Activated T-cell treated with anti-CD3 and anti-CD28 coated beads, Interleukin-2, amount 50 U/mL, for 4 hours (primary cell): Measurements from ENCODE around the gene IRF6. TPM values are rescaled to one million over a fixed set of nuclear protein-coding genes. Genes with fewer than 3 reads are reported as not detected.

Experiments
- ATAC-seq, 2 donors: fragments of 200-7000 bp; cut with Tn5 transposase; one replicate each; pipeline ENCODE4 v1.10.0; 2021
- DNase-seq: peaks from one replicate; pipeline ENCODE4 v3.0.0-alpha.2; 2020
- H3K27me3 Mint-ChIP-seq: one replicate; pipeline ENCODE4 v1.8.0; 2021; ENCODE audit warnings: low read depth, mixed read lengths
- H3K36me3 Mint-ChIP-seq: one replicate; pipeline ENCODE4 v1.8.0; 2022; ENCODE audit warnings: mixed read lengths; ENCODE audit not compliant: insufficient read depth
- H3K4me1 Mint-ChIP-seq: one replicate; pipeline ENCODE4 v1.8.0; 2021; ENCODE audit warnings: low read depth, mixed read lengths
- H3K4me3 Mint-ChIP-seq: one replicate; pipeline ENCODE4 v1.8.0; 2021; ENCODE audit warnings: mild to moderate bottlenecking, moderate library complexity, mixed read lengths
- H3K9me3 Mint-ChIP-seq: one replicate; pipeline ENCODE4 v1.8.0; 2021; ENCODE audit warnings: mixed read lengths
- total RNA-seq, 3 donors: library from RNA; stranded (reverse); gene quantifications; one replicate each; pipeline ENCODE4 v1.2.1, GENCODE V29; 2021

IRF6 gene
- total RNA-seq, 3 donors from 2014 or later, result 0.11 to 0.15 (median 0.13) TPM

DNA sequence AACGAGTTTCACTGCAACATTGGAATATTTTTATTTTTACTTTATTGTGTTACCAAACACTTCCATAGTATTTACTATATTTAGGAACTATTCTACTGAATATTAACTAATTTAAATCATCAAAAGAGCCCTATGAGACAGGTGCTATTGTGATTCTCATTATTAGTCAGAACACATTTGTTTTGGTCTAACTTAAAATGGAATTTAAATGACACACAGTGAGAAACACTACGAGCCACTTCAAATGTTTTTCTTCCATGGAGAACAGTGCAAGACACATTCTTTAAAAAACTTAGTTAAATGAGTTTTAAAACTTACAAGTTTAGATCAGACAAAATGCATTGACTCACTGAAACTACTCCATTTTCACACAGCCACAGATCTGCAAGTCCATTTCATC is 56.7 kb downstream of the IRF6 start:
- no peak for DNase-seq

DNA sequence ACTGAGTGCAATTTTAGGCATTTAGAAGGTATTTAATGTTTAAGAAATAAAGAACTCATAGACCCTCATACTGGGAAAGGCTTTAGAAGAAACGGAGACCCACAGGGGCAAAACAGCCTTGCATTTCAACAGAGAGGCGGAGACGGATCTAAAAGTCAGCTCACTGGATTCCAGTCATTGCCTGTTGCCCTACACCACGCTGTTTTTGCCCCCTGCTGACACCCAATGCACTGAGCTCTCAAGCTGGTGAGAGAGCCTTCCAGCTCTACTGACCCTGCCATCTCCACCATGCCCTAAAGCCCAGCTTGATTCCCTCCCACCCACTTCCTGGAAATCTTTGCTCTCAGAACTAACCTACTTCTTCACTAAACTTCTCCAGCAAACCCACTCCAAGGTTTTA is 57.3 kb downstream of the IRF6 start:
- Mint-ChIP-seq H3K36me3 (no peaks in the 10 kb centered on the region), H3K4me1 (peaks cover 63% of the 10 kb centered on the region), H3K4me3 (no peak overlapping the region), H3K27me3 (no peaks in the 10 kb centered on the region), H3K9me3 (no peaks in the 10 kb centered on the region)
- DNase-seq (no peak), ATAC-seq (no peak)

More for the DNA sequence above, 56.7 kb downstream of the IRF6 start:
- Mint-ChIP-seq H3K9me3 (no peaks in the 10 kb centered on the region), H3K27me3 (no peaks in the 10 kb centered on the region), H3K4me3 (peak overlapping the region; percentile 2), H3K4me1 (peaks cover 68% of the 10 kb centered on the region), H3K36me3 (no peaks in the 10 kb centered on the region)
- ATAC-seq, result peak; percentile 6 to 8

DNA sequence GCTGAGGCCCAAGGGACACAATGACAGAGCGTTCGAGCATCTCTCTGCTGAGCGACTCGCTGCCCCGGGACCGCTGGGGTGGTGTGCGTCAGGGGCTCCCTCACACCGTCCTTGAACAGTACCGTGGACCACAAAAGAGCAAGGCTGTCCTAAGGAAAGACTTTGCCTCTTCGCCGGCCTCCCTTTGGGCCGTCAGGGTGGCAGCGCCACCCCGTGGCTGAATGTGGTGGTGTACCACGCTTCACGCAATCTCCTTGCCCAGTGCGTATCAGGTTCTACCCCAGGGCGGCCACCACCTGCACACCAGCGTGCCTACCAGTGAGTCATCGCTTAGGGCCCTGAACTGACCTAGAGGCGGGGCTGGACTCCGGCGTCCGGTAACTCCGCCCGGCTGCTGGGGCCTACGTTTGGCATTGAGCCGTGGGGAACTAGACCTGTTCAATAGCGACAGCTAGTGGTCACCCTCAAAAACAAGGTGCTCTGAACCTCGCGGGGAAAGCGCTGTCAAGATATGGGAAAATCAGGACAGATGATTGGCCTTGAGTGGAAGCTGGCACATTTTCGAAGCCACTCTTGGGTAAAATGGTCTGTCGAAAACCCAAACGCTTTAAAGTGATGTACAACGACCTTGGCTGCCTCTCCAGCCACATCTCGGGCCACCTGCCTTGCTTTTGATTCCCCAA is 58.2 kb downstream of the IRF6 start:
- Mint-ChIP-seq H3K4me3 (peak overlapping the region; percentile 83), H3K4me1 (peaks cover 60% of the 10 kb centered on the region), H3K36me3 (no peaks in the 10 kb centered on the region), H3K9me3 (no peaks in the 10 kb centered on the region), H3K27me3 (no peaks in the 10 kb centered on the region)
- peak; percentile 59 to 70 for ATAC-seq
- peak; percentile 79 for DNase-seq

DNA sequence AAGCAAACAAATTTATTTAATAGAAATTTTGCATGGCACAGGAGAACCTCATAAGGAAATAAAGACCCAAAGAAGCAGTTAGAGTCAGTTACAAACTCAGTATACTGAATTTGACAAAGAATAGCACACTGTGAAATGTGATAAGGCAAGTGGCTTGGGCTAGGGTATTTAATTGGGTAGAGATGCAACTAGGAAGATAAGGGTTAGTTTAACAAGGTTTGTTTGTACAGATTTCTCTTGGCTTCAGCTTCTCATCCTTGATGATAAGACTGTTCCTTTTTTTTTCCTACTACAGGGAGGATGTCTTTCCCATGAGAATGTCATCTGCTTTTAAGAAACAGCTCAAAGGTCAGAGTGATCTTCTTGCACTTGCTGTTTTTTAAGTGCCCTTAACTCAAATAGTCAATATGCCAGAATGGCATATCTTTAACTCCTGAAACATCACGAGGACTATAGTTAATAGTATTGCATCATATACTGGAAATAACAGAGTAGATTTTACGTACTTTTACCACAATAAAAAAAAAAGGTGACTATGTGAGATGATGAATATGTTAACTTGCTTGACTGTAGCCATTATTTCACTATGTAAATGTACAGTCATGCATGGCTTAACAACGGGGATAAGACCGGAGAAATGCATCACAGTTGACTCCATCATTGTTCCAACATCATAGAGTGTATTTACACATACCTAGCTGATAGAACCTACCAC is 59.3 kb downstream of the IRF6 start:
- ATAC-seq, result no peak
- Mint-ChIP-seq H3K4me1 (peaks cover 56% of the 10 kb centered on the region), H3K27me3 (no peaks in the 10 kb centered on the region), H3K9me3 (no peaks in the 10 kb centered on the region), H3K4me3 (no peak overlapping the region), H3K36me3 (no peaks in the 10 kb centered on the region)
- no peak for DNase-seq

DNA sequence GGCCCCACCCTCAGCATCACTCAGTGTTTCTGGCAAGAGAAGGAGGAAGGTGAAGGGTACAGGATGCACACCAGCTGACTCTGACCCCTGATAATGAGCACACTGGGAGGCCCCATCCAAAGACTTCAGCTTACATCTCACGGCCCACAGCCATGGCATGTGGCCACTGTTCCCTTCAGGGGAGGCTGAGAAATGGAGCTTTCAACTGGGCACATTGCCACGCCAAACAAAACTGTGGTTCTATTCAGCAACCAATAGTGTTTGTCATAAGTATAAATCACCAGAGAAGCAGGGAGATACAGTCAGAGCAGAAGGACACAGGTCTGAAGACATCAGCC is 62.8 kb downstream of the IRF6 start:
- Mint-ChIP-seq H3K27me3 (no peaks in the 10 kb centered on the region), H3K9me3 (no peaks in the 10 kb centered on the region), H3K36me3 (no peaks in the 10 kb centered on the region), H3K4me3 (no peak overlapping the region), H3K4me1 (peaks cover 29% of the 10 kb centered on the region)
- no peak for ATAC-seq
- DNase-seq, result no peak

DNA sequence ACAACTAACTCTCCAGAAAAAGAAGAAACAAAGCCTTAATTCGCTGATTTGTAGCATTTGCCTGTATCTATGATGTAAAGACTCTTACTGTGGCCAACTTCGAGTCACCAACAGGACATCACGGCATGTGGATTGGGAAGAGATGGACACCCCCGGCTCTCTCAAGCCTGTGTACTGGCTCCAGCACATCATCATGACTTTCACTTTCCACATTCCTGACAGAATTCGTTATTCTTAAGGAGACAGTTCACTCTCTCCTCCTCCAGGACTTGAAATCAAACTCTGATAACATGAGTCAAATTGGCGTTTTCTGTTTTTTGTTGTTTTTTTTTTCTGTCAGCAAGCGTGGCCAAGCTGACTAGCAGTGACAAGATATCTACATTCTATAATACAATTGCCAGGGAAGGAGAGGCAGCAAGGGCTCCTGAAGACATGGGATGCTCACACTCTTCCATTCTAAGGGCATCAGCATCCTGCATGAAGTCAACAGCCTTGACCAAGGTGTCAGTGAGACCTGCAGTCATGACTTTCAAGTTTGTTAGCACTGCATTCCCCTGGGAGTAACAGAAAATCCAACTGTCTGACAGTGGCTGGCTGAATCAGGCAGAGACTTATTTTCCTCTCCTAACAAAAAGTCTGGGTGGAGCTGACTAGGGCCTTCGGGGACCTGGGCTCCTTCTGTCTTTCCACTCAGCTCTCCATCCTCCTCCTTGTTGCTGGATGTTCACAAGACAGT is 63.4 kb downstream of the IRF6 start:
- Mint-ChIP-seq H3K4me1 (peaks cover 24% of the 10 kb centered on the region), H3K4me3 (no peak overlapping the region)
- ATAC-seq, result no peak

DNA sequence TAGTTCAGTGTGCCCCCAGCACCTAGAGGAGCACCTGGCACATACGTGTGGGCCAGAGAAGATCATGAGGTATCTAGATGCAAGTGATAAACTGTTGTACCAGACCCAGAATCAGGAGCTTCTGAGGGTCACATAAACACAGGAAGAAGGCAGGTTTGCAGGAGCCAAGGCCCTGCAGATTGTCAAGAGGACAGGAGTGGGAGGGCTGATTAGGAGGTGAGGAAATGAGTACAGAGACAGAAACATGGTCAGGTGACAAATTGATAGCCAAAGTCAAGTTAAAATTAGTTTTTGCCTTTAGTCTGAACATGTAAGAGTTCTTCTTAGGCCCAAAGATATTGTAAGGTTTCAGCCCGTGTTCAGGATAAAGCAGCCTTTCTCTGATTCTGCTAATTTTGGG is 64.1 kb downstream of the IRF6 start:
- DNase-seq (no peak), ATAC-seq (no peak)
- no peaks in the 10 kb centered on the region for H3K9me3 Mint-ChIP-seq
- no peaks in the 10 kb centered on the region for H3K27me3 Mint-ChIP-seq
- H3K36me3 Mint-ChIP-seq, result no peaks in the 10 kb centered on the region
- peaks cover 21% of the 10 kb centered on the region for H3K4me1 Mint-ChIP-seq
- no peak overlapping the region for H3K4me3 Mint-ChIP-seq

More for the DNA sequence above, 63.4 kb downstream of the IRF6 start:
- DNase-seq, result no peak
- Mint-ChIP-seq H3K9me3 (no peaks in the 10 kb centered on the region), H3K27me3 (no peaks in the 10 kb centered on the region), H3K36me3 (no peaks in the 10 kb centered on the region)

DNA sequence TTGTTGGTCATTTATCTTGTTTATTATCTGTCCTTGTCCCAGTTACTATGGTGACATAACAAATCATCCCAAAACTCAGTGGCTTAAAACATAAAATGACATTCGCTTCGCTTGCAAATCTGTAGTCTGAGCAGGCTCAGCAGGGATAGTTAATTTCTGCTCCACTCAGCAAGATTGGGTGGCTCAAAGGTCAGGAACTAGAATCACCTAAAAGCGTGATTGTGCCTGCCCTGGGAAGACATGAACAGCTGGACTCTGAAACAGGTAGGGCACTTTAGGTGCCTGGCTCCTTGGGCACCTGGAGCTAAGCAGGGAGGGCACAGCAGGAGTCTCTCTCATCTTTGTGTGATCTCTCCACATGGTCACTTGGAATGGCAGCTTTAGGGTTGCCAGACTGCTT is 64.7 kb downstream of the IRF6 start:
- peaks cover 22% of the 10 kb centered on the region for H3K4me1 Mint-ChIP-seq
- ATAC-seq, result no peak
- H3K9me3 Mint-ChIP-seq, result no peaks in the 10 kb centered on the region
- no peak overlapping the region for H3K4me3 Mint-ChIP-seq
- no peaks in the 10 kb centered on the region for H3K36me3 Mint-ChIP-seq
- no peaks in the 10 kb centered on the region for H3K27me3 Mint-ChIP-seq
- DNase-seq, result no peak

DNA sequence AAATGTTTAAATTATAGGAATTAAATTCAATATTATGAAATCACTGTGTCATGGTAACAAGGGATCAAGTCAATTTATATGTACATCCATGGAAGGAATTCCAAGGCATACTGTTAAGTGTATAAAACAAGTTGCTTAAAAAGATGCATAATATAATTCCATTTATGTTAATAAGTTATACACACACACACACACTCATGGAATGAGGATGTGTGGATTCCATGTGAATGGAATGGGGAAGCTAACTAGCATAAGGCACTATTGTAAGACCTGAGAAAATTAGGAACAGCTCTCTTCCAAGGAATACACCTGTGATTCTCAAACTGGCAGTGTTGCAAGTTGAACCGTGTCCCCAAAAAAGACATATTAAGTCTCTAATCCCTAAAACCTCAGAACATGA is 67.7 kb downstream of the IRF6 start:
- H3K36me3 Mint-ChIP-seq, result no peaks in the 10 kb centered on the region
- DNase-seq (no peak), ATAC-seq (no peak)
- H3K9me3 Mint-ChIP-seq, result no peaks in the 10 kb centered on the region
- peaks cover 36% of the 10 kb centered on the region for H3K4me1 Mint-ChIP-seq
- no peaks in the 10 kb centered on the region for H3K27me3 Mint-ChIP-seq
- no peak overlapping the region for H3K4me3 Mint-ChIP-seq

DNA sequence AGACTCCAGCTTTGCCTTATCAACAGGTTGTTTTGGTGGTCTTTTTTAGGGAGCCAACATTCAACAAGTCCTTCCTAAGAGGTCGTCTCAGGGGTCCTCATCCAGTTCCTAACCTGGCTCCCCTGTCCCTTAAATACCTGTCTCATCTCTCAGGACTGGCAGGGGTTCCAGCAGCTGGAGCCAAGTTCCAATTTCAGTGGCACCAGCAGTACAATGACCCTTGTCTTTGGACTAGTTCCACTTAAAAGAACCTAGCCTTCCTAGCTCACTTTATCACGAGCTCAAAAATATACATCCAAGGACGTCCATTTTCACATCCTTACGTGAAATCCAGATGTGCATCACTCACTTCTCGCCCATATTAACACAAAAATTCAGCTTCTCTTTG is 68.8 kb downstream of the IRF6 start:
- ATAC-seq (no peak), DNase-seq (no peak)
- peaks cover 3% of the 10 kb centered on the region for H3K36me3 Mint-ChIP-seq
- H3K4me1 Mint-ChIP-seq, result peaks cover 32% of the 10 kb centered on the region
- H3K9me3 Mint-ChIP-seq, result no peaks in the 10 kb centered on the region
- H3K27me3 Mint-ChIP-seq, result no peaks in the 10 kb centered on the region
- H3K4me3 Mint-ChIP-seq, result no peak overlapping the region

DNA sequence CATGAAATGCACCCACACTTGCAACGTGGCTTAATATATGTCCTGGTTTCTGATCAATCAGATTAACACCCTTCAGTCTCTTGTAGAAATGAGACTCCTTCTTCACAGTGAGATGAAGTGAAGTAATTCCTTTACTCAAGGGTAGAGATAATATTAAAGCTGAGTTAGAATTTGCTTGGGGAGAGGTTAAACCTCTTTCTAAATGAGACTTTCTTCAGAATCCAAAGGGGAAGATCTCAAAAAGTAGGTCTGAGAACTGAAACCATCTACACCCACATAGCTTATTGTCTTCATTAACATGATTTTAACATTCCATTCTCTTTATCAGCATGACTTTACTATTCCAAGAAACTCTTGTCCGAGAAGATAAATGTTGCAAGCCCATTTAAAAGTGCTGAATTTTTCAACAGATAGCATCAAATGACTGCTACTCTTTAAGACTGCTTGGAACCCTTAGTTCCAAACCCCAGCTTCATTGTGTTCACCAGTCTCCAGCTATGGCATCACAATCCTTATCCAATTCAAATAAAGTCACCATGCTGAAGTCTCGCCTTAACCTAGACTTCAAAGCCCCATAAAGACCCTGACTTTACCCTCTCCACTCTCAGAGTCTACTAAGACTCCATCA is 69.3 kb downstream of the IRF6 start:
- Mint-ChIP-seq H3K4me3 (no peak overlapping the region), H3K4me1 (peaks cover 27% of the 10 kb centered on the region), H3K36me3 (peaks cover 3% of the 10 kb centered on the region), H3K27me3 (no peaks in the 10 kb centered on the region), H3K9me3 (no peaks in the 10 kb centered on the region)
- DNase-seq (no peak), ATAC-seq (peak; percentile 78 to 81)

Other genes with a start within 250 kb of the IRF6 start
- under 1 TPM; 0.08 to 0.15 (median 0.14) TPM for gene CAMK1G, start 222.4 kb downstream of the IRF6 start, total RNA-seq
- gene LAMB3, start 153.7 kb downstream of the IRF6 start, total RNA-seq, result 1 to 10 TPM in 1 of 3 donors, under 1 TPM in 2; 0.38 to 1.5 (median 0.55) TPM
- 10 to 100 TPM; 16.3 to 55.6 (median 39.0) TPM for gene G0S2, start 130.7 kb downstream of the IRF6 start, total RNA-seq
- 1 to 10 TPM; 2.6 to 8.7 (median 2.7) TPM for gene HSD11B1, start 101.3 kb downstream of the IRF6 start, total RNA-seq
- gene TRAF3IP3, start 50.1 kb downstream of the IRF6 start, total RNA-seq, result 100 to 1,000 TPM in 1 of 3 donors, 10 to 100 TPM in 2; 59.0 to 109 (median 85.2) TPM
- 1 to 10 TPM; 1.6 to 2.1 (median 1.7) TPM for gene C1orf74, start 21.6 kb downstream of the IRF6 start, total RNA-seq
- 10 to 100 TPM; 16.9 to 18.6 (median 17.7) TPM for gene UTP25, start 21.8 kb upstream of the IRF6 start, total RNA-seq
- gene SYT14, start 132.1 kb upstream of the IRF6 start, total RNA-seq, result not detected